ENCODE results near the gene SPRR1A.

SPRR1A gene, protein sequence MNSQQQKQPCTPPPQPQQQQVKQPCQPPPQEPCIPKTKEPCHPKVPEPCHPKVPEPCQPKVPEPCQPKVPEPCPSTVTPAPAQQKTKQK

GRCh38 chr1:152983743-152984142, at the start of gene SPRR1A:
TSS of gene SPRR1A (plus strand) at chr1:152984081. CDS start at chr1:152985231, 1,150 bp downstream.
- no peak for DNase-seq (ENCODE audit: low read depth)

GRCh38 chr1:152940614-152941013, 43.3 kb upstream of the SPRR1A start:
- no peak for DNase-seq (ENCODE audit: low read depth)

GRCh38 chr1:152941037-152941711, 42.7 kb upstream of the SPRR1A start:
- no peak for DNase-seq (ENCODE audit: low read depth)

- DNase-seq (ENCODE audit: low read depth): no peak
Measured at GRCh38 chr1:152942161-152942560, 41.7 kb upstream of the SPRR1A start.

DNA sequence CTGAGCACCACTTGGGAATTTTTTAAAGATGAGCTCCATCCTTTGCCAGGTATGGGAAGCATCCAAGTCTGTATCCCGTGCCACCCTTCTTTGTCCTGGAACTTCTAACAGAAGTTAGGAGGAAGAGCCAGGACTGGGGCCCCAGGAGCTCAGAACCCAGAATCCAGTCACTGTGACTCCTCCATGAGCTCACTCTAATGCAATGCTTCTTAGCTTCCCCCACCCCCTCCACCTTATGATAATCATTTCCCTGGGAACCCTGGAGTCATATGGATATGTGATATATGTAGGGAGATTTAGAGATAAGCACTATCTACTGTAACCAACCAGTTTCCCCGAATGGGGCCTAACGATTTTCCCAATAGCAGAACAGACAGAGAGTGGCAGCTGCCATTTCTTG, 37.6 kb upstream of the SPRR1A start:
- DNase-seq (ENCODE audit: low read depth): no peak

GRCh38 chr1:152946651-152947256, 37.1 kb upstream of the SPRR1A start, which contains the start of gene SPRR5:
TSS of gene SPRR5 (plus strand) at chr1:152947206. CDS start at chr1:152948555, 1,349 bp downstream.
- no peak for DNase-seq (ENCODE audit: low read depth)

DNA sequence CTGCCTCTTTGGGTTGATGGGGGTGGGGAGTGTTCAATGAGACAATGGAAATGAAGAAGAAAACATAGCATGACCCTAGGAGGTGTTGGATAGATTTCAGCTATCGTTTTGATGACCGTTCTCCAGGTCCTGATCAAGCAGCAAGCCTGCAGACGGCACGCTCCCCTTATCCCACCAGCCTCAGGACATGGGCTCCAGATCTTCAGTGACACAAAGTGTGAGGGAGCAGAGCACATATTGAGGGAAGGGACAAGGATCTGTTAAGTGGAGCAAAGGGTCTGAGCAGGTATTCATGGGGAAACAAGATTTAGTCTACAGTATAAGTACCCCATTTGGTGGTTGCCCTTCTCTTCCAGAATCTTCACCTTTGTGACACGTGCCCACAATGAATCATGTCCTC, 32.2 kb upstream of the SPRR1A start:
- DNase-seq (ENCODE audit: low read depth): no peak

DNA sequence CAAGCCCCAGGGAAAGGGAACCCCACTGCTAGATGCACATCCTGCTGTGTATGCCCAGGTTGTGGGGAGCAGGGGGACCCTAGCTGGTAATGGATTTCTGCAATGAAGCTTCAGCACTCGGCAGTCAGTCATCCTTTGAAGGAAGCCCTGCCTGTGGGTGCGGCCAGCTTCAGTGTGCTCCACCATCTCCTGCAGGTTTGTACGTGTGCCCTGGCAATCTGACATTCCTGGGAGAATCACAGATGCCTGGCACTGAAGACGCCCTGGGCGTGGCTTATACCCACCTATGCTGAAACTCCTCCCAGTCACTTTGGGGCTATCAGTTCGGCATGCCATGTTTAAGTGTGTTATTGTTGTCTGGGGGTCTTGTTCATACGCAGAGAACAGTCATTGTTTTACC, 30.1 kb upstream of the SPRR1A start:
- DNase-seq (ENCODE audit: low read depth): no peak

GRCh38 chr1:152954436-152954835, 29.4 kb upstream of the SPRR1A start:
- no peak for DNase-seq (ENCODE audit: low read depth)

DNA sequence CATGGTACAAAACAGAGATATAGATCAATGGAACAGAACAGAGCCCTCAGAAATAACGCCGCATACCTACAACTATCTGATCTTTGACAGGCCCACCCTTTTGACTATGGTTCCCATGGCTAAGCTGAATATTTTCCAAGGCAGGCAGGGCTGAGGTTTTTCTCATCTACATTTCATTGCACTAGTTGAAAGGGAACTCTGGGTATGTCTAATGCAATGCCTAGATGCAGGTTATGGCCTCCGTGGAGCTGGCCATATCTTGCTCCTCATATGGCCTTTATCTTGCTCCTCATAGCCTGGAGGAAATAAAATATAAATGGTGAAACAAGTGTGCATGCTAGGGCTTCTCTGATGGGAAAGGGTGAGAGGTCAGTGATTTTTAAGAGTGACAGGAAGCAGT, 26.3 kb upstream of the SPRR1A start:
- DNase-seq (ENCODE audit: low read depth): no peak

DNA sequence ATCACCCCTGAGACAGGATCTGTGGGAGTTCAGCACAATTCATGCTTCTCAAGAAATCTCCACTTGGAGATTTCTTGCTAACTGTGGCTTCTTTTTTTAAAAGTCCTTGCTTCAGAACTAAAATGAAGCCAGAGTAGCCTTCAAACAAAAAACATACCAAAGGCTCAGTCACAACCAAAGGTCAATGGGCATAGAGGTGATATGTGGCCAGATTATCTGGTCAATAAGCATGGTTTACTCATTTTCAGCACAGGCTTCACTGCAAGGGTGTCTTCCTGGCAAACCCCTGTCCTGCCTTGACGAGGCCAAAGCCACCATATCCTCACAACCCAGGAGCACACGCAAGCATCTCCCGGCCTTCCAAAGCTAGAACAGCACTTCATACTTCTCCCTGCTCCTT, 24.6 kb upstream of the SPRR1A start:
- no peak for DNase-seq (ENCODE audit: low read depth)

GRCh38 chr1:152959801-152960451, 24.0 kb upstream of the SPRR1A start:
- DNase-seq (ENCODE audit: low read depth): no peak

DNA sequence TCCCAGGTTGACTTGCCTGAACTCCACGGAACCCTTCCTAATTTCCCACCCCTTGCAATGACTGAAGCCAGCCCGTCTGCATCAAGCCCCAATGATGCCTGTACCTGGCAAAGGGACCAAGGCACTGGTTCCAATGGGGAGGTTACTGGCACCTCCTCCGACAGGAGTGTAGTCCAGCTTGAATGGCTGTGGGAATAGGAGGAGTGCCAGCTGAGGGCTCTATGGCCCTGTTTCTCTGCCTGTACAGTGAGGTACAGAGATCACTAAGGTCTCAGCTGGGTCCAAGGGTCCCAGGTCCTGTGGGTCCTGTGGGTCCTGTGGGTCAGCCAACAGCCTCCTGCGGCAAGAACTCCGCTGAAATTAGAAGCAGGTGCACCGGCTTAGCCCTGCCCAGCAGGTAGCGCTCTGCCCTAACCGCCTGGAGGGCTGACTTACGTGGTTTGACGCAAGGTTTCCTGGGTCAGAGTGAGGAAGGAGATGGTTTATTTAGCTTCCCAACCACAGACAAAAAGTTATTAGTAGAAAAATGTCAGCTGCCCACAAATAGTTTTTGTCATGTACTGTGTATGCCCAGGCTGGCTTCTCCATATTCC, 23.3 kb upstream of the SPRR1A start:
- no peak for DNase-seq (ENCODE audit: low read depth)

DNA sequence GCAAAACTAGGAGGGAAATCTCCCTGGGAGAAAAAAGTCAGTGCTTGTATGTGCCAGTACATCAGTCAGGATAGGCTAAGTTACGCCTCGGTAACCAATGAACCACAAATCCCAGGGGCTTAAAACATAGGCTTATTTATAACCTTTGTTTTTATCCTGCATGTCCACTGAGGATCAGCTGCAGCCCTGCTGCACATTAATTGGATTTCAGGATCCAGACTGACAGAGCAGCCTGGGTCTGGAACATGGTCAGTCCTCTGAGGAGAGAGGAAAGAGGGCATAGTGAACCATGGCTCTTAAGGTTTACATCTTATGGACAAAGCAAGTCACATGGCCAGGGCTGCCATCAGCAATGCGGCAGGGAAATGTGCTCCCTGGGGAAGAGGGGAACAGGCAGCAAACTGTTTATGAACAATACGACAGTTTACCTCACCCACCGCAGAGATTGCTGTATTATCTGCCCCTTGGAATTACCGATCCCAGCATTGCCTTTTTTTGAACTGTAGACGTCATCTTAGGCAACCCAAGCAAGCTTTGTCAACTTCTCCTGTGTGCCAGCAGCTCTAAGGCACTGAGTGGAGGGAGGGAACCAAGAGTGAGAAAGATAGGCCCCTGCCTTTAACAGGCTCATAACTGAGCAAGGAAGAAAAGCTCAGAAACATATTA, 22.5 kb upstream of the SPRR1A start:
- DNase-seq (ENCODE audit: low read depth): no peak

GRCh38 chr1:152962876-152963415, 20.9 kb upstream of the SPRR1A start:
- no peak for DNase-seq (ENCODE audit: low read depth)

GRCh38 chr1:152964536-152964935, 19.3 kb upstream of the SPRR1A start:
- DNase-seq (ENCODE audit: low read depth): no peak

DNA sequence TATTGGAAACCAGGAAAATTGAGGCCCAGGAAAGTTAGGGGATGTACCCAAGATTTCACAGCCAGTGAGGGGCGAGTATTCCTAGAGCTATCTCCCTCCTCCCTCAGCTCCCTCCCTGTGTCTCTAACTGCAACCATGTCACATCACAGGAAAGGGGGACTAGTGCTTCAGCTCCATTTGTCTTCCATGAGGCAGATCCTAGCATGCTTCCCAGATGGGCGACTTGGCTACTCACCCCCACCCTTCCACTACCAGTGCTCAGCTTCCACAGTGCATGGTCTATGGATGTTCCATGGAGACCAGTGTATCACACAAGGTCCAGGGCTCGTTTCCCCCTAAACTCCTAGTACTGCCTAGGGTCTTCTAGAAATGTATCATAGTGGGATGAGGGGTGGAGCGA, 18.0 kb upstream of the SPRR1A start:
- no peak for DNase-seq (ENCODE audit: low read depth)

GRCh38 chr1:152967201-152967600, 16.7 kb upstream of the SPRR1A start:
- DNase-seq (ENCODE audit: low read depth): no peak

DNA sequence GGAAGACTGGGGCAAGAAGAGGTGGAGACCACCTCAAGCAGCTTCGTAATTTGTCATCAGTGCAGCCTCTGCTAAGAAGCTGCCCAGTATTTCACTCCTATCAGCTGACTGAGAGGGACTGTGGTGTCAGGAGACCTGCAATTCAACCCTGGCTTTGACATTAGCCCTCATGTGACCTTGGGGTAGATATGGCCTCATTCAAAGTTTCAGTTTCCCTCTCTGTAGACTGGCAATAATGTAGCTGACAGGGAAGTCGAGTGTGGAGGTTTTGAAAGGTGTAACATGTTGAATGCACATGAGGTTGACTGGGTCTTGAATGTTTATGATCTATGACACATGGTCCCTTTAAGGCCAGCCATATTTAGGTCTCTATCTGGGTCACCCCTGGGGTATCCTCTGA, 15.6 kb upstream of the SPRR1A start:
- no peak for DNase-seq (ENCODE audit: low read depth)

- no peak for DNase-seq (ENCODE audit: low read depth)
Measured at GRCh38 chr1:152969036-152969435, 14.8 kb upstream of the SPRR1A start.

DNA sequence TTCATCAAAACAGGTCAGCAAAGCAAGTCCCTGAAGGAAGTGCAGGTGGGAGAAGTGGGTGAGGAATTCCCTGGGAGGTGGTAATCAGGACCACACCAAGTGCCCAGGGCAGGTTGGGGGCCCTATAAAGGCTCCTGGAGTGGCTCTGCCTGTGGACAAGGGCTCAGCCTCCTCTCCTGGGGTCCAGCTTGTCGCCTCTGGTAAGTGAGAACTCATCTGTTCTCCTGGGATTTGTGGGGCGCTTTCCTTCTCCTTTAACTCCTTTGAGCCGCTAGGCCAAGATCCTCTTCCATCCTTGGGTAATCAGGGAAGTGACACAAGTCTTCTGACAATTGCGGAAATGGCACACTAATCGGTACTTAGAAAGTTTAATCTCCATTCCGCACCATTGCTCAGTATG, 13.4 kb upstream of the SPRR1A start, which contains the start of gene SPRR4:
TSS of gene SPRR4 (plus strand) at position 154 of the 400 bp plus-strand sequence. CDS start 1,243 bp downstream, outside the sequence.
- no peak for DNase-seq (ENCODE audit: low read depth)
